K562 (cell line): ENCODE data around the gene TTC5. TPM values are rescaled to one million over a fixed set of nuclear protein-coding genes. Genes with fewer than 3 reads are reported as not detected.
A peak's percentile ranks its signal among the peaks of the same experiment; 100 is the strongest.

ENCODE experiments used
- GABPB1 ChIP-seq: sonication (generic); formaldehyde crosslinking; IDR thresholded peaks from 2 replicates; pipeline ENCODE4 v1.8.0; 2022; ENCODE audit warnings: mild to moderate bottlenecking, missing genetic modification reagents
- HMBOX1 ChIP-seq: sonication (generic); IDR thresholded peaks from 2 replicates; pipeline ENCODE4 v1.6.1; 2016
- RNF2 ChIP-seq: sonication (generic); IDR thresholded peaks from 2 replicates; pipeline ENCODE4 v1.6.1; 2016
- STAG1 ChIP-seq: sonication (generic); formaldehyde crosslinking; IDR thresholded peaks from 2 replicates; pipeline ENCODE4 v1.5.0; 2020; ENCODE audit warnings: missing genetic modification reagents, borderline replicate concordance
- TFAP4 ChIP-seq: sonication (generic); formaldehyde crosslinking; IDR thresholded peaks from 2 replicates; pipeline ENCODE4 v1.8.0; 2022; ENCODE audit warnings: missing genetic modification reagents, mild to moderate bottlenecking, moderate library complexity, borderline replicate concordance
- ZNF407 ChIP-seq: fragments of 450-650 bp; IDR thresholded peaks from 2 replicates; pipeline ENCODE4 v1.6.1; 2016; ENCODE audit warnings: low read depth
- ZNF609 ChIP-seq: sonication (generic); formaldehyde crosslinking; IDR thresholded peaks from 2 replicates; pipeline ENCODE4 v1.8.1; 2023; ENCODE audit warnings: missing genetic modification reagents, mild to moderate bottlenecking, borderline replicate concordance
- ZNF639 ChIP-seq, 2 experiments: fragments of 200-800 bp in 1 of 2; sonication (Bioruptor generic) in 1 of 2; sonication (generic) in 1 of 2; formaldehyde crosslinking in 1 of 2; IDR thresholded peaks in 1 of 2; conservative IDR thresholded peaks in 1 of 2; 2 replicates each; pipeline versions ENCODE4 v1.5.0 to v1.6.1; 2016 to 2020; ENCODE audit warnings: missing compliant biosample characterization in 1 of 2, missing genetic modification characterization in 1 of 2, missing genetic modification reagents in 1 of 2
- ZSCAN29 ChIP-seq: fragments of 450-650 bp; IDR thresholded peaks from 2 replicates; pipeline ENCODE4 v1.6.1; 2017
- polyA plus RNA-seq, 8 experiments: library from polyadenylated mRNA; depleted of rRNA in 4 of 8; stranded (reverse) in 5 of 8; unstranded in 3 of 8; fragments of >200 nt; fragmentation: Nextera tagmentation in 2 of 8; fragmentation: Illumina TruSeq in 1 of 8; extraction: Ambion mirVana in 2 of 8; extraction: Trizol in 1 of 8; gene quantifications; 2 replicates each; pipeline versions ENCODE4 v1.2.1 to v1.2.3, GENCODE V29; 2011 to 2014; ENCODE audit warnings: inconsistent platforms in 1 of 8, missing spikeins in 1 of 8
- total RNA-seq, 7 experiments: library from RNA; depleted of rRNA in 6 of 7; stranded (reverse); fragments of >200 nt in 6 of 7; fragmentation: Illumina TruSeq in 2 of 7; extraction: Trizol in 2 of 7; gene quantifications; 2 replicates each; pipeline versions ENCODE4 v1.2.1 to v1.2.3, GENCODE V29; 2011 to 2021; ENCODE audit warnings: low replicate concordance in 1 of 7

The TTC5 gene
- total and polyA plus RNA-seq, 9 of the 15 experiments (the other 6 are each of a cell fraction or from before 2014, with no cell fraction given) = 4.8 to 17.1 (median 7.5) TPM

- no peak for TF ChIP-seq ZNF407
- peak; percentile 18; the same call in 1 of the 2 replicates for TF ChIP-seq TFAP4 (CRISPR knock-in tag)
- 0 out of 2 replicates have a peak, but pooled peaks have one; percentile 21 for TF ChIP-seq GABPB1 (CRISPR knock-in tag)
- no peak for TF ChIP-seq ZNF609 (CRISPR knock-in tag)
- TF ChIP-seq ZNF639 (CRISPR knock-in tag; conservative IDR thresholded peaks at IDR 0.05 in 1 of 2, IDR thresholded peaks at IDR 0.05 in 1 of 2) = no peak
- no peak for TF ChIP-seq RNF2
- peak; percentile 98 for TF ChIP-seq HMBOX1
- no peak for TF ChIP-seq ZSCAN29
- no peak for TF ChIP-seq STAG1 (CRISPR knock-in tag)
These were observed at the start of gene TTC5 (continued) for GRCh38 chr14:20305265-20306078.
